Measurements from ENCODE around the gene CPLX3.

GRCh38 chr15:74869726-74870407, 43.4 kb downstream of the CPLX3 start:
- no peak for TF ChIP-seq NFE2L2 (conservative IDR thresholded peaks at IDR 0.05; ENCODE audit: low read length)
- TF ChIP-seq MYC (IDR thresholded peaks at IDR 0.05; ENCODE audit: borderline replicate concordance, low read length) = no peak
- no peak for TF ChIP-seq POLR2A (IDR thresholded peaks at IDR 0.05; ENCODE audit: low read length)
- TF ChIP-seq BHLHE40 (IDR thresholded peaks at IDR 0.05; ENCODE audit: low read depth, low read length) = no peak
- TF ChIP-seq MAX (IDR thresholded peaks at IDR 0.05) = no peak
- TF ChIP-seq CTCF (IDR thresholded peaks at IDR 0.05) = no peak
- no peak for TF ChIP-seq NR3C1 (IDR thresholded peaks at IDR 0.05)
- no peak for TF ChIP-seq KDM5A (IDR thresholded peaks at IDR 0.05)
- TF ChIP-seq CBX8 (IDR thresholded peaks at IDR 0.05) = no peak
- no peak for TF ChIP-seq ZNF302 (CRISPR knock-in tag; IDR thresholded peaks at IDR 0.05)
- TF ChIP-seq JUN (IDR thresholded peaks at IDR 0.05) = no peak
- no peak for TF ChIP-seq REST (IDR thresholded peaks at IDR 0.05)
